Lower leg skin (tissue), 4 donors: ENCODE data around the gene GAST. TPM values are rescaled to one million over a fixed set of nuclear protein-coding genes. Genes with fewer than 3 reads are reported as not detected.
A peak's percentile ranks its signal among the peaks of the same experiment; 100 is the strongest.

Experiments used
- DNase-seq, 2 donors: peaks; one replicate each; pipeline ENCODE4 v3.0.0-alpha.2; 2019; ENCODE audit warnings: low spot score in 2 of 2
- H3K4me3 ChIP-seq: fragments of 200-600 bp; sonication (generic); 2 replicates; pipeline ENCODE4 v1.5.1; 2017; ENCODE audit warnings: mild to moderate bottlenecking, low read depth; ENCODE audit not compliant: poor library complexity, severe bottlenecking
- POLR2A ChIP-seq, 2 donors: fragments of 450-650 bp; IDR thresholded peaks; one replicate each; pipeline ENCODE4 v1.6.1; 2016 to 2017; ENCODE audit warnings: antibody characterized with exemption in 2 of 2, mild to moderate bottlenecking in 1 of 2, moderate library complexity in 1 of 2
- WGBS, 2 donors: methylation state at CpG; one replicate each; pipeline ENCODE4 v1.1.5; 2018; 5-methylcytosine and 5-hydroxymethylcytosine counted together
- intact Hi-C: fragments of 100-400 bp; cut with DNase I; formaldehyde crosslinking; loops from one replicate; pipeline ENCODE4 v1.15.0; 2023; ENCODE audit warnings: low total_unique reads
- total RNA-seq, 4 donors: library from RNA; depleted of rRNA; stranded (reverse); fragments of >200 nt; gene quantifications; one replicate each; pipeline ENCODE4 v1.1.0, GENCODE V29; 2016
- TF ChIP-seq, protein P1 (sequence below), 3 donors: fragments of 450-650 bp; IDR thresholded peaks; one replicate each; pipeline ENCODE4 v1.5.1; 2016; ENCODE audit warnings: antibody characterized with exemption in 3 of 3, mild to moderate bottlenecking in 3 of 3, moderate library complexity in 2 of 3

GAST gene
- total RNA-seq, 4 donors from 2014 or later: not detected

GRCh38 chr17:41688641-41689496 is 23.3 kb upstream of the GAST start, which contains the start of gene EIF1:
Gene EIF1 (plus strand): TSS chr17:41688885. CDS start chr17:41689039, 154 bp downstream.
- peak in 1 of 2 donors; percentile 100 for TF ChIP-seq POLR2A (IDR thresholded peaks at IDR 0.05)
- TF ChIP-seq, protein P1, sequence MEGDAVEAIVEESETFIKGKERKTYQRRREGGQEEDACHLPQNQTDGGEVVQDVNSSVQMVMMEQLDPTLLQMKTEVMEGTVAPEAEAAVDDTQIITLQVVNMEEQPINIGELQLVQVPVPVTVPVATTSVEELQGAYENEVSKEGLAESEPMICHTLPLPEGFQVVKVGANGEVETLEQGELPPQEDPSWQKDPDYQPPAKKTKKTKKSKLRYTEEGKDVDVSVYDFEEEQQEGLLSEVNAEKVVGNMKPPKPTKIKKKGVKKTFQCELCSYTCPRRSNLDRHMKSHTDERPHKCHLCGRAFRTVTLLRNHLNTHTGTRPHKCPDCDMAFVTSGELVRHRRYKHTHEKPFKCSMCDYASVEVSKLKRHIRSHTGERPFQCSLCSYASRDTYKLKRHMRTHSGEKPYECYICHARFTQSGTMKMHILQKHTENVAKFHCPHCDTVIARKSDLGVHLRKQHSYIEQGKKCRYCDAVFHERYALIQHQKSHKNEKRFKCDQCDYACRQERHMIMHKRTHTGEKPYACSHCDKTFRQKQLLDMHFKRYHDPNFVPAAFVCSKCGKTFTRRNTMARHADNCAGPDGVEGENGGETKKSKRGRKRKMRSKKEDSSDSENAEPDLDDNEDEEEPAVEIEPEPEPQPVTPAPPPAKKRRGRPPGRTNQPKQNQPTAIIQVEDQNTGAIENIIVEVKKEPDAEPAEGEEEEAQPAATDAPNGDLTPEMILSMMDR (IDR thresholded peaks at IDR 0.05): peak in 1 of 3 donors; percentile 32
- intact Hi-C loops: no loop called here
- WGBS, 2 donors: 0 to 1% methylated on average over 49 to 54 of the region's 81 CpGs
- DNase-seq: peak; percentile 100
- H3K4me3 ChIP-seq: peak within 1 kb of the TSS; percentile 89

DNA sequence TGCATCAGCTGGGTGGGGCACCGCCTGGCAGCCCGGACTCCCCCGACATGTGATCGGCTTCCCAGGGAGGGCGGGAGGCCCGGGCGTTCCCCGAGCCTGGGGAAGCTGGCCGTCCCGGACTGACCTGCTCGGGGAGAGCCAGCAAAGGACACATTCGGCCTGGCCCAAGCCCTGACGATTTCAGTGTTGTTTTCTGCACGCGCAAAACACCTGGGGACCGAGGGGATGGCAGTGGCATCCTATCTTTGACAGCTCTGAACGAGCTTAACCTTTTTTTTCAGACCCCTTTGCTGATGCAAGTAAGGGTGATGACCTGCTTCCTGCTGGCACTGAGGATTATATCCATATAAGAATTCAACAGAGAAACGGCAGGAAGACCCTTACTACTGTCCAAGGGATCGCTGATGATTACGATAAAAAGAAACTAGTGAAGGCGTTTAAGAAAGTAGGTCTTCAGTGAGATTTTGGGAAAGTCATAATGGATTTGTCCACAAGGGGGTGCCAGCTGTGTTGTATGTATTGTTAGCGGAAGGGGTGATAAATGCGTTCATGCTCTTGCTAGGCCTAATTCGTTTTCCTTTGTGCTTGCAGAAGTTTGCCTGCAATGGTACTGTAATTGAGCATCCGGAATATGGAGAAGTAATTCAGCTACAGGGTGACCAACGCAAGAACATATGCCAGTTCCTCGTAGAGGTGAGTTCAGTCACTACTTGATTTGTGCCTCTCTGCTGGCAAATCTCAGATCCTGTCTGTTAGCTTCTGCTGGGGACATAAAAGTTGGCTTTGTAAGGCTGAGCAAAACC is 22.4 kb upstream of the GAST start:
- H3K4me3 ChIP-seq: peak overlapping the region; percentile 42
- 3 to 4% methylated on average over 19 to 23 of the region's 27 CpGs for WGBS, 2 donors
- TF ChIP-seq POLR2A (IDR thresholded peaks at IDR 0.05): no peak
- TF ChIP-seq, protein P1 (IDR thresholded peaks at IDR 0.05): peak in 1 of 3 donors; percentile 16
- DNase-seq: peak in 1 of 2 donors; percentile 68
- intact Hi-C loops: no loop called here

GRCh38 chr17:41690497-41690896 is 21.6 kb upstream of the GAST start:
- 59 to 70% methylated on average over 2 of the region's 2 CpGs for WGBS, 2 donors
- TF ChIP-seq POLR2A (IDR thresholded peaks at IDR 0.05): no peak
- TF ChIP-seq, protein P1 (IDR thresholded peaks at IDR 0.05): no peak
- intact Hi-C loops: no loop called here
- H3K4me3 ChIP-seq: no peak overlapping the region
- no peak for DNase-seq

DNA sequence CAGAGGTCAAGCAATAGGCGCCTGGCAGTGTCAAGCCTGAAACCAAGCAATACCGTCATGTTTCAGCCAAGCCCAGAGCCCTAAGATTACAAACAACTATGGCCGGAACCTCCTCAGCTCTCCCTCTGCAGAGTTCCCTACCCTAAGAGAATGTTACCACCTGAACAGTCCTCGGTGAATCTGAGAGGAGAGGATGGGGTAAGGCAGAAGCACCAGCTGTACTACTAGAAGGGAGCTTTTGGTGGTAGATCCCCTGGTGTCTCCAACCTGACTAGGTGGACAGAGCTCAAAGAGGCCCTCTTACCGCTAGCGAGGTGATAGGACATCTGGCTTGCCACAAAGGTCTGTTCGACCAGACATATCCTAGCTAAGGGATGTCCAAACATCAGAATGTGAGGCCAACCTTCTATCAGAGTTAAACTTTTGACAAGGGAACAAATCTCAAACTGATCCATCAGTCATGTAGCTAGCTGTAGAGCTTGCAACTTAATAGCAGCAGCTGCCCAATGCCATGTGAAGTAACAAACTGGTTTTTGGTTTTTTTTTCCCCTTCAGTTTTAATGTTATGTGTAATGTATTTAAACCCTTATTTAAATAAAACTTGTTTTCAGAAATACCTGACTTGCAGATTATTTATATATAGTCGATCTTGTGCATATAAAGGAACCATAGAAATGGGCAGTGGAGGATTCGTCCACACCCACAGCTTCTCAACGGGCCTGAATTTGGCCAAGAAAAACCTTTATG is 20.9 kb upstream of the GAST start:
- 76 to 77% methylated on average over 10 of the region's 10 CpGs for WGBS, 2 donors
- TF ChIP-seq POLR2A (IDR thresholded peaks at IDR 0.05): no peak
- TF ChIP-seq, protein P1 (IDR thresholded peaks at IDR 0.05): no peak
- no peak overlapping the region for H3K4me3 ChIP-seq
- intact Hi-C loops: no loop called here
- no peak for DNase-seq

- TF ChIP-seq, protein P1 (IDR thresholded peaks at IDR 0.05): no peak
- no peak for TF ChIP-seq POLR2A (IDR thresholded peaks at IDR 0.05)
- no peak for DNase-seq
- intact Hi-C loops: no loop called here
- no peak overlapping the region for H3K4me3 ChIP-seq
- 84 to 85% methylated on average over 11 of the region's 11 CpGs for WGBS, 2 donors
These were observed 19.2 kb upstream of the GAST start for GRCh38 chr17:41692722-41693521.
